Ascending aorta (tissue), 2 donors: ENCODE data around the gene CFAP45. TPM values are rescaled to one million over a fixed set of nuclear protein-coding genes. Genes with fewer than 3 reads are reported as not detected.

ENCODE experiments used
- DNase-seq, 2 donors: peaks; one replicate each; pipeline ENCODE4 v3.0.0-alpha.2; 2019; ENCODE audit warnings: low spot score in 2 of 2
- H3K27ac ChIP-seq, 2 donors: fragments of 200-600 bp; sonication (generic); one replicate each; pipeline ENCODE4 v1.5.1; 2016 to 2017; ENCODE audit warnings: mild to moderate bottlenecking in 1 of 2
- H3K27me3 ChIP-seq: fragments of 200-600 bp; sonication (generic); one replicate; pipeline ENCODE4 v1.5.1; 2017
- H3K36me3 ChIP-seq, 2 donors: fragments of 200-600 bp; sonication (generic); one replicate each; pipeline ENCODE4 v1.5.1; 2016
- H3K4me1 ChIP-seq, 2 donors: fragments of 200-600 bp; sonication (generic); one replicate each; pipeline ENCODE4 v1.5.1; 2016 to 2017; ENCODE audit warnings: mild to moderate bottlenecking in 1 of 2
- H3K4me3 ChIP-seq, 2 donors: fragments of 200-600 bp; sonication (generic); one replicate each; pipeline ENCODE4 v1.5.1; 2016 to 2017; ENCODE audit warnings: mild to moderate bottlenecking in 1 of 2
- H3K9me3 ChIP-seq, 2 donors: fragments of 200-600 bp; sonication (generic); one replicate each; pipeline ENCODE4 v1.5.1; 2016
- intact Hi-C: fragments of 100-400 bp; cut with DNase I; formaldehyde crosslinking; loops from one replicate; pipeline ENCODE4 v1.15.1; 2023
- total RNA-seq: library from RNA; depleted of rRNA; stranded (reverse); fragments of >200 nt; gene quantifications from one replicate; pipeline ENCODE4 v1.1.0, GENCODE V29; 2016
- TF ChIP-seq, protein P1 (sequence below), 3 experiments: fragments of 200-600 bp in 2 of 3; fragments of 450-650 bp in 1 of 3; sonication (generic) in 2 of 3; IDR thresholded peaks; one replicate each; pipeline ENCODE4 v1.5.1; 2016 to 2019; ENCODE audit warnings: antibody characterized with exemption in 3 of 3, mild to moderate bottlenecking in 1 of 3, moderate library complexity in 1 of 3

Gene CFAP45
- total RNA-seq, 1 donor from 2014 or later, result not detected

GRCh38 chr1:159930216-159930615 is 30.3 kb upstream of the CFAP45 start:
- intact Hi-C loops, result no loop called here
- no peak overlapping the region for H3K4me3 ChIP-seq

GRCh38 chr1:159929155-159930051 is 29.4 kb upstream of the CFAP45 start:
- no peak overlapping the region for H3K4me3 ChIP-seq

More at GRCh38 chr1:159930216-159930615, 30.3 kb upstream of the CFAP45 start:
- Histone ChIP-seq H3K27me3 (no peaks in the 10 kb centered on the region), H3K9me3 (no peaks in the 10 kb centered on the region), H3K4me1 (peaks cover 0 to 5% of the 10 kb centered on the region in 2 donors), H3K27ac (no peak overlapping the region), H3K36me3 (no peaks in the 10 kb centered on the region)
- DNase-seq, result no peak
- TF ChIP-seq, protein P1, sequence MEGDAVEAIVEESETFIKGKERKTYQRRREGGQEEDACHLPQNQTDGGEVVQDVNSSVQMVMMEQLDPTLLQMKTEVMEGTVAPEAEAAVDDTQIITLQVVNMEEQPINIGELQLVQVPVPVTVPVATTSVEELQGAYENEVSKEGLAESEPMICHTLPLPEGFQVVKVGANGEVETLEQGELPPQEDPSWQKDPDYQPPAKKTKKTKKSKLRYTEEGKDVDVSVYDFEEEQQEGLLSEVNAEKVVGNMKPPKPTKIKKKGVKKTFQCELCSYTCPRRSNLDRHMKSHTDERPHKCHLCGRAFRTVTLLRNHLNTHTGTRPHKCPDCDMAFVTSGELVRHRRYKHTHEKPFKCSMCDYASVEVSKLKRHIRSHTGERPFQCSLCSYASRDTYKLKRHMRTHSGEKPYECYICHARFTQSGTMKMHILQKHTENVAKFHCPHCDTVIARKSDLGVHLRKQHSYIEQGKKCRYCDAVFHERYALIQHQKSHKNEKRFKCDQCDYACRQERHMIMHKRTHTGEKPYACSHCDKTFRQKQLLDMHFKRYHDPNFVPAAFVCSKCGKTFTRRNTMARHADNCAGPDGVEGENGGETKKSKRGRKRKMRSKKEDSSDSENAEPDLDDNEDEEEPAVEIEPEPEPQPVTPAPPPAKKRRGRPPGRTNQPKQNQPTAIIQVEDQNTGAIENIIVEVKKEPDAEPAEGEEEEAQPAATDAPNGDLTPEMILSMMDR (IDR thresholded peaks at IDR 0.05), result no peak

GRCh38 chr1:159928491-159929050 is 28.6 kb upstream of the CFAP45 start:
- intact Hi-C loops, result loop anchor here (10.0 kb wide), 3 partner anchors 1466 to 1914 kb away; no protein-coding TSS in a partner anchor
- H3K27me3 ChIP-seq, result no peaks in the 10 kb centered on the region

More at GRCh38 chr1:159929155-159930051, 29.4 kb upstream of the CFAP45 start:
- Histone ChIP-seq H3K9me3 (no peaks in the 10 kb centered on the region), H3K36me3 (no peaks in the 10 kb centered on the region), H3K4me1 (peaks cover 0 to 5% of the 10 kb centered on the region in 2 donors), H3K27ac (no peak overlapping the region), H3K27me3 (no peaks in the 10 kb centered on the region)
- intact Hi-C loops, result loop anchor here (10.0 kb wide), 3 partner anchors 1465 to 1915 kb away; no protein-coding TSS in a partner anchor
- TF ChIP-seq, protein P1 (IDR thresholded peaks at IDR 0.05), result no peak
- no peak for DNase-seq

DNA sequence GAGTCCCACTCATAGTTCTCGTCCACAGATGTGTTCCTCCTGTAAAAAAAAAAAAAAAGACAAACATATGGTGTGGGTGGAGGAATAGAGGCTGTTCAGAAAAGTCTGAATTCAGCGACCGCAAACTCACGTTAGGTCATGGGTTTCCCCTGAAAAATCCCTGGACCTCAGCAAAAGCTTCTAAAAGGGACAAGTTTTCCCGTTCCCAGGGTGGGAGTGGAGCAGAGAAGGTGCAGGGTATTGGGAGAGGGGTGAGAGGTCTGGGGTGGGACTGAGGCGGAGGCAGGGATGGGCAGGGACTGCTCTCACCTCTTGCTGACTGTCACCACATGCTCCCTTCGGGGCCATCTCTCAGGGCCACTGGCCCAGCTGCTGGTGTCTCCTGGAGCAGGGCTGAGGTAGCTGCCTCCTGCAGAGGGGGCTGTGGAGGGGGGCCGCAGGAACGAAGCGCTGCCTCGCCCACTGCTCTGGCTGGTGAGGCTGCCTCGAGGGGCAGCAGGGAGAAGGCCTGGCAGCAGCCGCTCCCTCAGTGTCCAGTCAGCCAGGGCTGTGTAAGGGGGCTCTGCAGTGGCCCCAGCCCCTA is 28.0 kb upstream of the CFAP45 start:
- intact Hi-C loops, result loop anchor here (10.0 kb wide), 3 partner anchors 1467 to 1913 kb away; no protein-coding TSS in a partner anchor
- Histone ChIP-seq H3K27me3 (no peaks in the 10 kb centered on the region), H3K36me3 (no peaks in the 10 kb centered on the region), H3K4me3 (no peak overlapping the region), H3K27ac (no peak overlapping the region), H3K4me1 (peaks cover 0 to 7% of the 10 kb centered on the region in 2 donors), H3K9me3 (no peaks in the 10 kb centered on the region)
- DNase-seq, result no peak
- TF ChIP-seq, protein P1 (IDR thresholded peaks at IDR 0.05), result no peak

More at GRCh38 chr1:159928491-159929050, 28.6 kb upstream of the CFAP45 start:
- H3K27ac ChIP-seq, result no peak overlapping the region
- TF ChIP-seq, protein P1 (IDR thresholded peaks at IDR 0.05), result no peak
- peaks cover 0 to 5% of the 10 kb centered on the region in 2 donors for H3K4me1 ChIP-seq
- H3K4me3 ChIP-seq, result no peak overlapping the region
- H3K9me3 ChIP-seq, result no peaks in the 10 kb centered on the region
- DNase-seq, result no peak
- no peaks in the 10 kb centered on the region for H3K36me3 ChIP-seq

- no peaks in the 10 kb centered on the region for H3K9me3 ChIP-seq
- no peaks in the 10 kb centered on the region for H3K27me3 ChIP-seq
- intact Hi-C loops, result loop anchor here (10.0 kb wide), 3 partner anchors 1467 to 1913 kb away; no protein-coding TSS in a partner anchor
- TF ChIP-seq, protein P1 (IDR thresholded peaks at IDR 0.05), result no peak
- no peaks in the 10 kb centered on the region for H3K36me3 ChIP-seq
- H3K4me1 ChIP-seq, result peaks cover 4 to 14% of the 10 kb centered on the region in 2 donors
- H3K4me3 ChIP-seq, result no peak overlapping the region
- no peak overlapping the region for H3K27ac ChIP-seq
- DNase-seq, result no peak
Observed at GRCh38 chr1:159927211-159927848, 27.4 kb upstream of the CFAP45 start.
